Esophagus muscularis mucosa (tissue), 4 donors: ENCODE measurements around the gene GAB1.

ENCODE experiments used
- CTCF ChIP-seq, 3 experiments: fragments of 200-600 bp in 2 of 3; fragments of 450-650 bp in 1 of 3; sonication (generic) in 2 of 3; IDR thresholded peaks; one replicate each; pipeline ENCODE4 v1.5.1; 2017 to 2019; ENCODE audit warnings: antibody characterized with exemption in 3 of 3, mild to moderate bottlenecking in 2 of 3, moderate library complexity in 1 of 3
- EP300 ChIP-seq: sonication (generic); formaldehyde crosslinking; IDR thresholded peaks from one replicate; pipeline ENCODE4 v1.6.1; 2017; ENCODE audit warnings: antibody characterized with exemption
- POLR2A ChIP-seq: fragments of 450-650 bp; IDR thresholded peaks from one replicate; pipeline ENCODE4 v1.6.1; 2017; ENCODE audit warnings: antibody characterized with exemption, moderate library complexity, mild to moderate bottlenecking, low read depth

- TF ChIP-seq CTCF (IDR thresholded peaks at IDR 0.05) (no peak), POLR2A (no peak), EP300 (no peak)
Observed at GRCh38 chr4:143517764-143518163, 181.1 kb downstream of the GAB1 start.
